SK-N-SH (cell line): ENCODE results near the gene EPHB2.

Source experiments
- RCOR1 ChIP-seq: fragments of 150-350 bp; IDR thresholded peaks from 2 replicates; pipeline ENCODE4 v1.6.1; 2017; ENCODE audit warnings: antibody characterized with exemption, low read length
- TF ChIP-seq, protein P1 (sequence below): IDR thresholded peaks from 2 replicates; pipeline ENCODE4 v1.6.1; 2012; ENCODE audit warnings: mild to moderate bottlenecking, low read depth, low read length, moderate library complexity
- TF ChIP-seq, protein P2 (sequence below): fragments of 200-600 bp; sonication (generic); IDR thresholded peaks from 2 replicates; pipeline ENCODE4 v1.6.1; 2017; ENCODE audit warnings: antibody characterized with exemption, mild to moderate bottlenecking, moderate library complexity

DNA sequence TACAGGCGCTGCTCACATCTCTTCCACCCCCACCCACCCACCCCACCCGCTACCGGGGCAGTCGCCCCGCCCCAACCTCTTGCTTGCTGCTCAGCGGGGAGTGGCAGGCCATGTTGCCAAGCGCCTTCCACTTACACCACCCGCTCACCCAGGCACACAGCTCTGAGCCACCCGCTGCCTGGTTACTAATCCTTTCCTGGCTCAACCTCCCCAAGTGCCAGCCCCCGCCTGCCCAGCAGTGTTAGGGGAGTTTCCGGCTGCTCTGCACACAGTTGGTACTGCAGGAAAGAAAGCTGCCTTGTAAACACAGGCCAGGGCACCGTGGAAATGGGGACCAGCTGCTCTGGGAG is 205.8 kb downstream of the EPHB2 start:
- no peak for TF ChIP-seq RCOR1
- TF ChIP-seq, protein P1, sequence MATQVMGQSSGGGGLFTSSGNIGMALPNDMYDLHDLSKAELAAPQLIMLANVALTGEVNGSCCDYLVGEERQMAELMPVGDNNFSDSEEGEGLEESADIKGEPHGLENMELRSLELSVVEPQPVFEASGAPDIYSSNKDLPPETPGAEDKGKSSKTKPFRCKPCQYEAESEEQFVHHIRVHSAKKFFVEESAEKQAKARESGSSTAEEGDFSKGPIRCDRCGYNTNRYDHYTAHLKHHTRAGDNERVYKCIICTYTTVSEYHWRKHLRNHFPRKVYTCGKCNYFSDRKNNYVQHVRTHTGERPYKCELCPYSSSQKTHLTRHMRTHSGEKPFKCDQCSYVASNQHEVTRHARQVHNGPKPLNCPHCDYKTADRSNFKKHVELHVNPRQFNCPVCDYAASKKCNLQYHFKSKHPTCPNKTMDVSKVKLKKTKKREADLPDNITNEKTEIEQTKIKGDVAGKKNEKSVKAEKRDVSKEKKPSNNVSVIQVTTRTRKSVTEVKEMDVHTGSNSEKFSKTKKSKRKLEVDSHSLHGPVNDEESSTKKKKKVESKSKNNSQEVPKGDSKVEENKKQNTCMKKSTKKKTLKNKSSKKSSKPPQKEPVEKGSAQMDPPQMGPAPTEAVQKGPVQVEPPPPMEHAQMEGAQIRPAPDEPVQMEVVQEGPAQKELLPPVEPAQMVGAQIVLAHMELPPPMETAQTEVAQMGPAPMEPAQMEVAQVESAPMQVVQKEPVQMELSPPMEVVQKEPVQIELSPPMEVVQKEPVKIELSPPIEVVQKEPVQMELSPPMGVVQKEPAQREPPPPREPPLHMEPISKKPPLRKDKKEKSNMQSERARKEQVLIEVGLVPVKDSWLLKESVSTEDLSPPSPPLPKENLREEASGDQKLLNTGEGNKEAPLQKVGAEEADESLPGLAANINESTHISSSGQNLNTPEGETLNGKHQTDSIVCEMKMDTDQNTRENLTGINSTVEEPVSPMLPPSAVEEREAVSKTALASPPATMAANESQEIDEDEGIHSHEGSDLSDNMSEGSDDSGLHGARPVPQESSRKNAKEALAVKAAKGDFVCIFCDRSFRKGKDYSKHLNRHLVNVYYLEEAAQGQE = no peak
- TF ChIP-seq, protein P2, sequence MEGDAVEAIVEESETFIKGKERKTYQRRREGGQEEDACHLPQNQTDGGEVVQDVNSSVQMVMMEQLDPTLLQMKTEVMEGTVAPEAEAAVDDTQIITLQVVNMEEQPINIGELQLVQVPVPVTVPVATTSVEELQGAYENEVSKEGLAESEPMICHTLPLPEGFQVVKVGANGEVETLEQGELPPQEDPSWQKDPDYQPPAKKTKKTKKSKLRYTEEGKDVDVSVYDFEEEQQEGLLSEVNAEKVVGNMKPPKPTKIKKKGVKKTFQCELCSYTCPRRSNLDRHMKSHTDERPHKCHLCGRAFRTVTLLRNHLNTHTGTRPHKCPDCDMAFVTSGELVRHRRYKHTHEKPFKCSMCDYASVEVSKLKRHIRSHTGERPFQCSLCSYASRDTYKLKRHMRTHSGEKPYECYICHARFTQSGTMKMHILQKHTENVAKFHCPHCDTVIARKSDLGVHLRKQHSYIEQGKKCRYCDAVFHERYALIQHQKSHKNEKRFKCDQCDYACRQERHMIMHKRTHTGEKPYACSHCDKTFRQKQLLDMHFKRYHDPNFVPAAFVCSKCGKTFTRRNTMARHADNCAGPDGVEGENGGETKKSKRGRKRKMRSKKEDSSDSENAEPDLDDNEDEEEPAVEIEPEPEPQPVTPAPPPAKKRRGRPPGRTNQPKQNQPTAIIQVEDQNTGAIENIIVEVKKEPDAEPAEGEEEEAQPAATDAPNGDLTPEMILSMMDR = no peak
